ENCODE results near the gene CRYGN.

CRYGN gene

GRCh38 chr7:151398446-151399304 lies 41.3 kb downstream of the CRYGN start:
- peaks cover 43% of the 10 kb centered on the region for H3K4me1 ChIP-seq
- H3K4me2 ChIP-seq (ENCODE audit: low read length) = no peak overlapping the region
- H3K9me3 ChIP-seq (ENCODE audit: control insufficient read depth, low read length) = no peaks in the 10 kb centered on the region
- H3K27ac ChIP-seq = no peak overlapping the region
- TF ChIP-seq, protein P1, sequence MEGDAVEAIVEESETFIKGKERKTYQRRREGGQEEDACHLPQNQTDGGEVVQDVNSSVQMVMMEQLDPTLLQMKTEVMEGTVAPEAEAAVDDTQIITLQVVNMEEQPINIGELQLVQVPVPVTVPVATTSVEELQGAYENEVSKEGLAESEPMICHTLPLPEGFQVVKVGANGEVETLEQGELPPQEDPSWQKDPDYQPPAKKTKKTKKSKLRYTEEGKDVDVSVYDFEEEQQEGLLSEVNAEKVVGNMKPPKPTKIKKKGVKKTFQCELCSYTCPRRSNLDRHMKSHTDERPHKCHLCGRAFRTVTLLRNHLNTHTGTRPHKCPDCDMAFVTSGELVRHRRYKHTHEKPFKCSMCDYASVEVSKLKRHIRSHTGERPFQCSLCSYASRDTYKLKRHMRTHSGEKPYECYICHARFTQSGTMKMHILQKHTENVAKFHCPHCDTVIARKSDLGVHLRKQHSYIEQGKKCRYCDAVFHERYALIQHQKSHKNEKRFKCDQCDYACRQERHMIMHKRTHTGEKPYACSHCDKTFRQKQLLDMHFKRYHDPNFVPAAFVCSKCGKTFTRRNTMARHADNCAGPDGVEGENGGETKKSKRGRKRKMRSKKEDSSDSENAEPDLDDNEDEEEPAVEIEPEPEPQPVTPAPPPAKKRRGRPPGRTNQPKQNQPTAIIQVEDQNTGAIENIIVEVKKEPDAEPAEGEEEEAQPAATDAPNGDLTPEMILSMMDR (IDR thresholded peaks at IDR 0.05) = no peak
- no peaks in the 10 kb centered on the region for H3K36me3 ChIP-seq (ENCODE audit: control insufficient read depth, insufficient read depth, low read length)
- H3K79me2 ChIP-seq = peaks cover 38% of the 10 kb centered on the region
- no peak overlapping the region for H2AFZ ChIP-seq
- H3K4me3 ChIP-seq (ENCODE audit: low read depth, low read length) = no peak overlapping the region
- no peaks in the 10 kb centered on the region for H3K27me3 ChIP-seq (ENCODE audit: control insufficient read depth, insufficient read depth, low read length)
- no peak overlapping the region for H3K9ac ChIP-seq

GRCh38 chr7:151397026-151397425 lies 42.9 kb downstream of the CRYGN start:
- no peak overlapping the region for H3K4me3 ChIP-seq (ENCODE audit: low read depth, low read length)
- H3K4me1 ChIP-seq = peaks cover 38% of the 10 kb centered on the region
- no peaks in the 10 kb centered on the region for H3K27me3 ChIP-seq (ENCODE audit: control insufficient read depth, insufficient read depth, low read length)
- H3K79me2 ChIP-seq = peaks cover 41% of the 10 kb centered on the region
- no peak overlapping the region for H3K4me2 ChIP-seq (ENCODE audit: low read length)
- no peak overlapping the region for H3K9ac ChIP-seq
- TF ChIP-seq, protein P1 (IDR thresholded peaks at IDR 0.05) = no peak
- no peaks in the 10 kb centered on the region for H3K36me3 ChIP-seq (ENCODE audit: control insufficient read depth, insufficient read depth, low read length)
- H3K9me3 ChIP-seq (ENCODE audit: control insufficient read depth, low read length) = no peaks in the 10 kb centered on the region
- no peak overlapping the region for H3K27ac ChIP-seq
- no peak overlapping the region for H2AFZ ChIP-seq

- no peak overlapping the region for H3K4me2 ChIP-seq (ENCODE audit: low read length)
- H2AFZ ChIP-seq = no peak overlapping the region
- H3K36me3 ChIP-seq (ENCODE audit: control insufficient read depth, insufficient read depth, low read length) = no peaks in the 10 kb centered on the region
- no peaks in the 10 kb centered on the region for H3K9me3 ChIP-seq (ENCODE audit: control insufficient read depth, low read length)
- H3K27ac ChIP-seq = no peak overlapping the region
- no peaks in the 10 kb centered on the region for H3K27me3 ChIP-seq (ENCODE audit: control insufficient read depth, insufficient read depth, low read length)
- peaks cover 38% of the 10 kb centered on the region for H3K4me1 ChIP-seq
- no peak overlapping the region for H3K4me3 ChIP-seq (ENCODE audit: low read depth, low read length)
- TF ChIP-seq, protein P1 (IDR thresholded peaks at IDR 0.05) = no peak
- no peak overlapping the region for H3K9ac ChIP-seq
- H3K79me2 ChIP-seq = peaks cover 41% of the 10 kb centered on the region
Measured at GRCh38 chr7:151396328-151396970, 43.5 kb downstream of the CRYGN start.

DNA sequence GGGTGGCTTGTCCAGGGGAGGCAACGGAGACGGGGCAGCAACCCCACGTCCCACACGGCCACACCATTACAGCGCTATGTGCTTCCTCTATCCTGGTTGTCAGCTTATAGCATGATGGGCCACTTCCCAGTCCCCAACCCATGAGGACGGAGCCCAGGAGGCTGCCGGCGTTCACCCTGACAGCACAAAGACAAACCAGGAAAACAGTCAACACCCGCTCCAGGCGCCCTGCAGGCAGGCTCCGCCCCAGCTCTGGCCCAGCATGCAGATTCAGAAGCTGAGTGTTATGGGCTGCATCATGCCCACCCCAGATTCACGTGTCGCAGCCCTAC lies 44.9 kb downstream of the CRYGN start:
- no peak overlapping the region for H3K4me2 ChIP-seq (ENCODE audit: low read length)
- no peaks in the 10 kb centered on the region for H3K36me3 ChIP-seq (ENCODE audit: control insufficient read depth, insufficient read depth, low read length)
- peaks cover 41% of the 10 kb centered on the region for H3K79me2 ChIP-seq
- H2AFZ ChIP-seq = no peak overlapping the region
- H3K4me1 ChIP-seq = peaks cover 23% of the 10 kb centered on the region
- H3K27ac ChIP-seq = no peak overlapping the region
- H3K27me3 ChIP-seq (ENCODE audit: control insufficient read depth, insufficient read depth, low read length) = no peaks in the 10 kb centered on the region
- no peaks in the 10 kb centered on the region for H3K9me3 ChIP-seq (ENCODE audit: control insufficient read depth, low read length)
- H3K4me3 ChIP-seq (ENCODE audit: low read depth, low read length) = no peak overlapping the region
- no peak overlapping the region for H3K9ac ChIP-seq
- TF ChIP-seq, protein P1 (IDR thresholded peaks at IDR 0.05) = no peak

Data from parathyroid adenoma (tissue), 2 donors.